Type B pancreatic cell (in vitro differentiated cells): Measurements from ENCODE around the gene MRPS7. TPM values are rescaled to one million over a fixed set of nuclear protein-coding genes. Genes with fewer than 3 reads are reported as not detected.

Experiments used
- DNase-seq: peaks from one replicate; pipeline ENCODE4 v3.0.0; 2021; ENCODE audit warnings: mixed read lengths; ENCODE audit not compliant: unreplicated experiment; ENCODE audit errors: extremely low spot score
- H3K27ac Mint-ChIP-seq: 2 replicates; pipeline ENCODE4 v1.8.0; 2021; ENCODE audit warnings: mild to moderate bottlenecking, mixed read lengths
- H3K27me3 Mint-ChIP-seq: 2 replicates; pipeline ENCODE4 v1.8.0; 2021; ENCODE audit warnings: mixed read lengths
- H3K36me3 Mint-ChIP-seq: 2 replicates; pipeline ENCODE4 v1.8.0; 2021; ENCODE audit warnings: mixed read lengths
- H3K4me1 Mint-ChIP-seq: one replicate; pipeline ENCODE4 v1.8.0; 2021; ENCODE audit warnings: mixed read lengths; ENCODE audit not compliant: unreplicated experiment
- H3K4me3 Mint-ChIP-seq: 2 replicates; pipeline ENCODE4 v1.8.0; 2021; ENCODE audit warnings: mild to moderate bottlenecking, mixed read lengths
- H3K9me3 Mint-ChIP-seq: 2 replicates; pipeline ENCODE4 v1.8.0; 2021; ENCODE audit warnings: mixed read lengths
- CTCF ChIP-seq: fragments of 200-600 bp; sonication (generic); conservative IDR thresholded peaks from 2 replicates; pipeline ENCODE4 v1.5.0; 2021; ENCODE audit warnings: antibody characterized with exemption, mild to moderate bottlenecking
- total RNA-seq: library from RNA; stranded (reverse); gene quantifications from 2 replicates; pipeline ENCODE4 v1.2.1, GENCODE V29; 2021; ENCODE audit warnings: low replicate concordance

Gene MRPS7
- total RNA-seq, 1 donor from 2014 or later, result 70.9 TPM

GRCh38 chr17:75228305-75228704, 33.4 kb upstream of the MRPS7 start:
- H3K4me1 Mint-ChIP-seq, result no peaks in the 10 kb centered on the region
- H3K27ac Mint-ChIP-seq, result no peak overlapping the region
- no peaks in the 10 kb centered on the region for H3K27me3 Mint-ChIP-seq
- H3K4me3 Mint-ChIP-seq, result no peak overlapping the region
- DNase-seq, result no peak
- no peak for TF ChIP-seq CTCF
- H3K36me3 Mint-ChIP-seq, result peaks cover 5% of the 10 kb centered on the region
- no peaks in the 10 kb centered on the region for H3K9me3 Mint-ChIP-seq

GRCh38 chr17:75228847-75229246, 32.8 kb upstream of the MRPS7 start:
- Mint-ChIP-seq H3K4me3 (no peak overlapping the region), H3K27me3 (no peaks in the 10 kb centered on the region), H3K9me3 (no peaks in the 10 kb centered on the region), H3K27ac (no peak overlapping the region), H3K4me1 (no peaks in the 10 kb centered on the region), H3K36me3 (peaks cover 5% of the 10 kb centered on the region)
- no peak for DNase-seq
- TF ChIP-seq CTCF, result no peak

GRCh38 chr17:75231071-75231470, 30.6 kb upstream of the MRPS7 start:
- H3K36me3 Mint-ChIP-seq, result peaks cover 10% of the 10 kb centered on the region

GRCh38 chr17:75231741-75232464, 29.8 kb upstream of the MRPS7 start:
- no peaks in the 10 kb centered on the region for H3K4me1 Mint-ChIP-seq
- no peaks in the 10 kb centered on the region for H3K9me3 Mint-ChIP-seq
- TF ChIP-seq CTCF, result no peak
- peak overlapping the region; percentile 5 for H3K27ac Mint-ChIP-seq
- peaks cover 10% of the 10 kb centered on the region for H3K36me3 Mint-ChIP-seq
- DNase-seq, result no peak
- no peaks in the 10 kb centered on the region for H3K27me3 Mint-ChIP-seq
- no peak overlapping the region for H3K4me3 Mint-ChIP-seq

More at GRCh38 chr17:75231071-75231470, 30.6 kb upstream of the MRPS7 start:
- H3K9me3 Mint-ChIP-seq, result no peaks in the 10 kb centered on the region
- no peak overlapping the region for H3K27ac Mint-ChIP-seq
- no peak for DNase-seq
- H3K4me1 Mint-ChIP-seq, result no peaks in the 10 kb centered on the region
- TF ChIP-seq CTCF, result no peak
- no peak overlapping the region for H3K4me3 Mint-ChIP-seq
- no peaks in the 10 kb centered on the region for H3K27me3 Mint-ChIP-seq

- H3K4me1 Mint-ChIP-seq, result no peaks in the 10 kb centered on the region
- H3K4me3 Mint-ChIP-seq, result no peak overlapping the region
- no peak for DNase-seq
- no peaks in the 10 kb centered on the region for H3K27me3 Mint-ChIP-seq
- peaks cover 10% of the 10 kb centered on the region for H3K36me3 Mint-ChIP-seq
- no peak overlapping the region for H3K27ac Mint-ChIP-seq
- H3K9me3 Mint-ChIP-seq, result no peaks in the 10 kb centered on the region
- TF ChIP-seq CTCF, result no peak
Measured at GRCh38 chr17:75232786-75233185, 28.9 kb upstream of the MRPS7 start.
